HG03097 (cell line): ENCODE results near the gene CDHR2.
"Not testable (repeated sequence)": the region's sequence is repeated elsewhere in the genome, so short reads cannot be mapped to it uniquely, and the experiment has no call there.

Experiments used
- ATAC-seq: cut with Tn5 transposase; IDR thresholded peaks from one replicate; pipeline ENCODE4 v1.9.1; 2021; ENCODE audit not compliant: unreplicated experiment, low FRiP score

The CDHR2 gene

DNA sequence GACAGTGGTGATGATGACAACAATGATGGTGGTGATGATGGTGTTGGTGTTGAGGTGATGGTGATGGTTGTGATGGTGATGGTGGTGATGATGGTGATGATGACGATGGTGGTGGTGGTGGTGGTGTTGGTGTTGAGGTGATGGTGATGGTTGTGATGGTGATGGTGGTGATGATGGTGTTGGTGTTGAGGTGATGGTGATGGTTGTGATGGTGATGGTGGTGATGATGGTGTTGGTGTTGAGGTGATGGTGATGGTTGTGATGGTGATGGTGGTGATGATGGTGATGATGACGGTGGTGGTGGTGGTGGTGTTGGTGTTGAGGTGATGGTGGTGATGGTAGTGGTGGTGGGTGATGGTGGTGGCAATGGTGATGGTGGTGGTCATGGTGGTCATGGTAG, 42.5 kb downstream of the CDHR2 start:
- not testable (repeated sequence) for ATAC-seq

DNA sequence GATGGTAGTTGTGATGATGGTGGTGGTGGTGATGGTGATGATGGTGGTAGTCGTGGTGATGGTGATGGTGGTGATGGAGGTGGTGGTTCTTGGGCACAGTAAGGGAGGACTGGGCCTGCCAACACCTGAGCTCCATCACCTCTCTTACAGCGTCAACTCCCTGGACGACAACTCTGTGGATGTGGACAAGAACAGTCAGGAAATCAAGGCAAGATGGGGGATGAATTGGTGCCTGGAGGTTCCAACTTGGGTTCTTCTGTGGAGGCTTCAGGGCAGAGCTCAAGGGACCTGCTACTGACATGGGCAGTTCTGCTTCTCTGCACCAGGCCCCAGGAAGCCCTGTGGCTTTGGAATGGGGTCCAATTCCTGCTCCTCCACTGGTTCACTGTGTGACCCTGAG, 43.4 kb downstream of the CDHR2 start:
- no peak for ATAC-seq

DNA sequence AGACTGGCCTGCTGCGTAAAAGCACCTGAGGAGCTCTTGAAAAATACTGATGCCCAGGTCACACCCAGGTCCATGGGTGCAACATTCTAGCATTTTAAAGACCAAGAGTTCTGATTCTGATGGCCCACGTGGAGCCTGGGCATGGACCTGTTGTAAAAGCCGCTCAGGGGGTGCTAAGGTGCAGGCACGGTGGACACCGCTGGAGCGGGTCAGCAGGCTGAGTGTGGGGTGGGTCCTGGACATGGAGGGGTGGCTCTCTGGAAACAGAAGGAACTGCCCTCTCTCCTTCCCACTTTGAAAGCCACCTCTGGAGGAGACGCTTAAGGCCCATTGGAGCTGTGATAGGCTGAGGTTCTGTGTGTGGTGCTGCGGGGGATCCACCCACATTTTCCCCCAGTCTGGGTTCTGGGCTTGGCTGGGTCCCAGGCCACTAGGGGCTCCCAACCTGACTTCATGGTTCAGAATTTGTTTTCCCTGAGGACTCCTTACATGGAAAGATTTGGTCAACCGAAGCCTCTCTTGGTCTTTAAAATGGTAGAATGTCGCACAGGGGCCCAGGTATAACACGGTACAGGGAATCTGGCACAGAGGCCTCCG, 44.2 kb downstream of the CDHR2 start:
- no peak for ATAC-seq

DNA sequence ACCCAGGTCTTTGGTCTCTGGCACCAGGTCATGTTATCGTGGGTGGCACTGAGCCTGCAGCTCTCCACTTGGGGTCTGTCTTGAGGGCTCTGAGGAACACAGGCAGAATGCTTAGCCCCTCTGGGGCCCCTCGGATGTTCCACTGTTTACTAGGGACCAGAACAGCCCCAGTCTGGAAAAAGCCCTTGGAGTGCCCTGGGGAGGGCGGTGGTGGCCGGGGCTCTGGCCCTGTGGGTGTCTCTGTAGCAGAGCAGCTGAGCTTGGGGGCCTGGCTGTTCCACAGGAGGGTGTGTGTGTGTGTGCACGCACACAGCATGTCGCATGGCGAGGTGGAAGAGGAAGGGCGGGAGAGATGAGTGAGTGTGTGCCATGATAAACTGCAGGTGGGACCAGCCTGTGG, 45.4 kb downstream of the CDHR2 start:
- ATAC-seq = no peak

DNA sequence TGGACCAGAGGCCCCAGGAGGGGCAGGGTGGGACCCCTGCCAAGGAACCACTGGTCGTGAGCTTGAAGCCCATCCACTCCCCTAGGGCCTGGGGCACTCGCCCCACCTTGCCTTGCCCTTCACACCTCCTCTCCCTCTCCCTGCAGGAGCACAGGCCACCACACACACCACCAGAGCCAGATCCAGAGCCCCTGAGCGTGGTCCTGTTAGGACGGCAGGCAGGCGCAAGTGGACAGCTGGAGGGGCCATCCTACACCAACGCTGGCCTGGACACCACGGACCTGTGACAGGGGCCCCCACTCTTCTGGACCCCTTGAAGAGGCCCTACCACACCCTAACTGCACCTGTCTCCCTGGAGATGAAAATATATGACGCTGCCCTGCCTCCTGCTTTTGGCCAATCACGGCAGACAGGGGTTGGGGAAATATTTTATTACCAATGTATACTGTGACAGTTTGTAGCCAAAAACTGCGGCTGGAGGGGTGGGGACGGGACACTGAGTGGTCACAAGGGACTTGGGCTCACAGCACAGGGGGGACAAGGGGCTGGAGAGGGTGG, 46.3 kb downstream of the CDHR2 start:
- ATAC-seq = no peak

DNA sequence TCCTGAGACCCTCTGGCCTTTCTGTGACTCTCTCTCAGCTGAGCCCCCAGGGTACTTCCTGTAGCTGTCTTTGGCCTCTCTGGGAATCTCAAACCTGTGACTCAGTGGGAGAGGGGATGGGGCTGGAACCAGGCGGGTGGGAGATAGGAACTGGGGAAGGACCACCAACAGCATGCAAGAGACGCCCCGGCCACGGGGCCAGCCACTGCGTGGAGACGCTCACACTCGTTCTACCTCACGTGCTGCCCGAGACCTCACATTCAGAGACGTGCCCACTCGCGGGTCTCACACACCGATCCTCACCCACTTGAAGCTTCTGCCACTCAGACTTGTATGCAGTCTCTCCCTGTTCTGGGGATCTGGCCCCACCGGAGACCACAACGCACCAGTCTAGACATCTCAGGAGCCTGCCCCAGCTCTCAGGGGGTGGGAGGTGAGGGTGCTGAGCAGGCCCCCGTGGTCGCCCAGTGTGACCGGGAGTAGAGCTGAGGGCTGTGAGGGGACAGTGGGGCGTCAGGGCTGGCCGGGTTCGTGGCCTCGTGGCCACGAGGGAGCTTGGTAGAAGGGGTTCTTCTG, 47.0 kb downstream of the CDHR2 start:
- no peak for ATAC-seq

DNA sequence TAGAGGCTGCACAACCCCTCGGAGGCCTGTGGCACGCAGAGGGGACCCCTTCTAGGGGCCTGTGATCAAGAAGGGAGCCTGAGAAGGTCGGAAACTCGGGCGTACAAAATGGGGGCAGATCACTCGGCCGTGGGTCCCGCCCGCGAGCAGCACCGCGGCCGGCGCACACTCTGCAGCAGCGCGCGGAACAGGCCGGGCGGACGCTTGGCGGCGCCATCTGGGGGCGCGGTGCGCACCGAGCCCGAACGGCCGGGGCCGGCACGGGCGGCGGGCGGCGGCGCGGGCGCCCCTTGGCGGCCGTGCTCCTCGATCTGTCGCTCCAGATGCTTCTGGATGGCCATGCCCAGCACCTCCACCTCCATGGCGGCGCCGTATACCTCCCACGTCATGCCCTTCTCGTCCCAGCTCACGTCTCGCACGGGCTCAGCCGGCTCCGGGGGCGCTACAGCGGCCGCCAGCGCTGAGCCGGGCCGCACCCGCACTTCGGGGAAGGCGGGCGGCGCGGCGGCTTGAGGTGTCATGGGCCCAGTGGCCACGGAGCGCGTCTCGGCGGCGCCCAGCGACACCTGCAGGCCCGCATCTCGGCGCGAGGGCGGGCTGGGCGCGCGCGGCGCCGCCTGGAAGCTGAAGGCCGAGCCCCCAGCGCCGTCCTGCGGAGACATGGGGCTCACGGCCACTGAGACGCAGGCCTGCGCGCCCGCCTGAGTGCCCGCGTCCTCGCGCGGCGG, 47.7 kb downstream of the CDHR2 start:
- no peak for ATAC-seq

DNA sequence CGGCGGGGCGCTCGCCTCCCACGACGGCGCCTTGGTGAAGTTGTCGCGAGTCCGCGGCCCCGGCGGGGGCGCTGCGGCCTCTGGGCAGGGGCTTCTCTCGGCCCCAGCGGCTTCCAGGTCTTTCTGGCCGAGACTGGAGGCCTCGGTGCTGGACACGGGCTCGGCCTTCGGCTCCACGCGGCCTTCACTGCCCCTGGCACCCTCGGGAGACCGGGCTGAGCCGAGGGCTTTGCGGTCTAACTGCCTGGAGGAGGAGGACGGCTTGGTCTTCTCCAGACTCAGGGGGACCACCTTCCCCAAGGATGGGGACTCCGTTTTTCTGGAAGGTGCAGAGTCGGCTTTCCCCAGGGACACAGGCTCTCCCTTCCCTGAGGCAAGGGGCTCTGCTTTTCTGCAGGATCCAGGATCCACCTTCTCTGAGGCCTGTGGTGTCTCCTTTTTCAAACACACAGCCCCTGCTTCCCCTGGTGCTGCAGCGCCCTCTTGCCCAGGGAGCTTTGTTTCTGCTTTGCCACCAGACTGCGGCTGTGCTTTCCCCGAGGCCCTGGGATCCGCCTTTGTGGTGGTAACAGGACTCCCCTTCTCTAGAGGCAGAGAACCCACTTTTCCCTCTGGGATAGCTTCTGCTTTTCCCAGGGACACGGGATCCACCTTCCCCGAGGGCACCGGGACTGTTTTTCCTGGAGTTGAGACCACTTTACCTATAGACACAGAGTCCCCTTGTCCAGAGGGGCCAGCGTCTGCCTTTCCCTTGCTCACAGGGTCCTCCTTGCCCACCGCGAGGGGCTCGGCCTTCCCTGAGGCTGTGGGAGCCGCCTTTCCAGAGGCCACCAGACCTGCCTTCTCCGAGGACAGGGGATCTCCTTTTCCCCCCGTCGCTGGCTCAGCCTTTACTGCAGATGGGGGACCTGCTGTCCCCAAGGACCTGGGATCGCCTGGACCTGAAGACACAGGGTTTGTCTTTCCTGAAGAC, 48.6 kb downstream of the CDHR2 start:
- no peak for ATAC-seq

DNA sequence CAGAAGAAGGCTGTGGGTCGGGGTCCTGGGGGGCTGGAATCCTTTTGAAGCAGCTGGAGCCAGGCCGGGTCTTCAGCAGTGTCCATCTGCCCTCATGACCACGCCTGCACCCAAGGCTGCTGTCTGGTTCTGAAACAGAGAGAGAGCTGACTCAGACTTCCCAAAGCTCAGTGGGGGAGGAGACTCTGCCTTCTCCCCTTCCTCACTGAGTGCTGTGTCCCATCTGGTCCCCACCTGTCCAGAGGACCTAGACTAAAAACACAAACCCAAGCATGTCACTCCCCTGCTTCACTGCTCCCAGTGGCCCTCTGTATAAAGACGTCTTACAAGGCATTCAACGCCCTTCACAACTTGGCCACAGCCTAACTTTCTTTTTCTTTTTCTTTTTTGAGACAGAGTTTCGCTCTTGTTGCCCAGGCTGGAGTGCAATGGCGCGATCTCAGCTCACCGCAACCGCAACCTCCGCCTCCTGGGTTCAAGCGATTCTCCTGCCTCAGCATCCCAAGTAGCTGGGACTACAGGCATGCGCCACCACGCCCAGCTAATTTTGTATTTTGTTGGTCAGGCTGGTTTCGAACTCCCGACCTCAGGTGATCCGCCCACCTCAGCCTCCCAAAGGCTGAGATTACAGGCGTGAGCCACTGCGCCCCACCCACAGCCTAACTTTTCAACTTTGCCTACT, 50.7 kb downstream of the CDHR2 start:
- ATAC-seq = not testable (repeated sequence)

DNA sequence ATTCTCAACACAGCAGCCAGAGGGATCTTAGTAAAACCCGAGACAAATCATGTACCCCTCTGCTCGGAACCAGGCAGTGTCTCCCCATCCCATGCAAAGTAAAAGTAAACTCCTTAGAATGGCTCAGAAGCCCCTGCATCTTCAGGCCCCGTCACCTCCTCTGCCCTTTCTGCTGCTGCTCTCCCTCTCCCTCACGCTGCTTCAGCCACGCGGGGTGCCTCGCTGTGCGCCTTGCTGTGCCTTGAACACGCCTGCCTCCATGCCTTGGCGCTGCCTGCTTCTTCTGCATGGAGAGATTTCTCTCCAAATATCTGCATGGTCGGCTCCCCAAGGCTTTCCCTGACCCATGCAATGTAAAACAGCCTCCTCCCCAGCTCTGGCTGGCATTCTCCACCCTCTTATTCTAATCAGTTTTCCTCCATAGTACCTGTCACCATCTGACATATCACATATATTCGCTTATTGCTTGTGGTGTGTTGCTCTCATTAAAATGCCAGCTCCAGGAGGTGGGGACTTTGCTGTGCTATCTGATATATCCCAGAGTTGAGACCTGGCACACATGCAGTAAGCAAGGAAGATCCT, 52.9 kb downstream of the CDHR2 start:
- ATAC-seq = no peak

DNA sequence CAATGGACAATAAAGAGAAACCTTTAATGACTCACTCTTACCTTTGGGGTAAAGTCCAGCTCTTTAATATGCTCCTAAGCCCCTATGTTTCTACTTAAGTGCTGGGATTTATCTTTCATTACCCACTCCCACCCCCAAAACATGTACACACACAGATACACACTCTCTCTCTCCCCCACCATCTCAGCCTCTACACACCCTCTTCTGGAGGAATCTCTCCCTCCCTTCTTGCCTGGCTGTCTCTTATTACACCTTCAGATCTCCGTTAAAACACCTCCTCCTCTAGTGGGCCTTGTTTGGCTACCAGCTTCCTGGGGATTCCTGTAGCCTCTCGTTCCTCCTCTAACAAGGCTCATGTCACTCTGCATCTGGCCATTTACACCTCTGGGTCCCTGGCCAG, 53.9 kb downstream of the CDHR2 start:
- ATAC-seq = no peak

DNA sequence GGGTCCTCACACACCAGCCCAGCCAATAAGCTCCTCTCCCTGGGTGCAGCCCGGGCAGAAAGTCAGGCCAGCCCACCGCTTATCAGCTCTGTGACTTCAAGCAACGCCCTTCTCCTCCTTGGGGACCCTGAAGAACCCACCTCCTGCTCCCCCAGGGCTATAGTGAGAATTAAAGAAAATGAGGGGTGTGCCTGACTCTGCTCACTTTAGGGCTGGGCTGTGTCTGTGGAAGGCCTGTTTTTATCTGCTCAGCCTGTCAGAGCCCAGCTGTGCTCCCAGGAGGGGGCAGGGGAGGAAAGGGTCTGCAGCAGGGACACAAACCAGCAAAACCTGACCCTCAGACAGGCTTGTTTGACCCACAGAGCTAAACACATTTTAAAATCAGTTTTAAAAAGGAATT, 56.9 kb downstream of the CDHR2 start:
- ATAC-seq = no peak

DNA sequence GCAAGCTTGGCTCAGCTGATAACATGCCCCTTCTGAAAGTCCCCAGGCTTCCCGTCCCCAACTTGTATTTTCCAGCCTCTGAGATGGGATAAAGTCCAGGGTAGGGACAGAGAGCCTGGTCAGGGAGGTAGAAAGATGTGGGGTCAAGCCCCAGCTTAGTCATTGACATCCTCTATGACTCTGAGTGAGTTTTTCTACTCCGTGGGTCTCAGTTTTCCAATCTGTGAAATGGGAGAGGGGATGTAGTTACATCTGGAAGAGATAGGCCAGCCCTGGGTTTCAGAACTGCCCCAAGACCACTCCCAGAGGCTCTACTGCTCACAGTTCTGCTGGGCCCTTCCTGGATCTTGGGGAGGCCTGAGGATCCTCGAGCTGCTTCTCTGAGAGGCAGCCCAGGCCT, 57.7 kb downstream of the CDHR2 start:
- ATAC-seq = no peak

DNA sequence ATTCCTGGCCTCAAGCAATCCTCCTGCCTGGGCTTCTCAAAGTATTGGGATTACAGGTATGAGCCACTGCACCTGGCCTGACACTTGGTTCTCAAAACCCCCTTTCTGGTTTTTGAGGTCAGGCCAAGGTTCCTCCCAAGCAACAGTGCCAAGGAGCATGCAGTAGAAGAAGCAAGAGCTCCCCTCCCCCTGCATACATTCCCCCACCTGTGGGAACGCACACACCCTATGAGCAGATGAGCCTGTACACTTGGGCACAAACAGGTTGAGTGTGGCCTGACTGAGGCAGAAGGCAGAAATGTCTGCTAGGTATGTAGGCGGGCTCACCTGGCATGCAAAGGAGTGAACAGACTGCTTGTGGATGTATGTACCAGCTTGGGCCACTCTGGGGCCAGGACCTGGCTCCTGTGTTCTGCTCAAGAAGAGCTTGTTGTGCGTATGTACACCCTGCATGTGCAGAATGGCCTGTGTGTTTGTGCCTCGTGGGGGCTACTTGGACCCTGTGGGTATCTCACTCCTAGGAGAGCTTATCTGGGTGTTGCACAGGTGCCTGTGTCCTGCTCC, 59.1 kb downstream of the CDHR2 start:
- no peak for ATAC-seq

DNA sequence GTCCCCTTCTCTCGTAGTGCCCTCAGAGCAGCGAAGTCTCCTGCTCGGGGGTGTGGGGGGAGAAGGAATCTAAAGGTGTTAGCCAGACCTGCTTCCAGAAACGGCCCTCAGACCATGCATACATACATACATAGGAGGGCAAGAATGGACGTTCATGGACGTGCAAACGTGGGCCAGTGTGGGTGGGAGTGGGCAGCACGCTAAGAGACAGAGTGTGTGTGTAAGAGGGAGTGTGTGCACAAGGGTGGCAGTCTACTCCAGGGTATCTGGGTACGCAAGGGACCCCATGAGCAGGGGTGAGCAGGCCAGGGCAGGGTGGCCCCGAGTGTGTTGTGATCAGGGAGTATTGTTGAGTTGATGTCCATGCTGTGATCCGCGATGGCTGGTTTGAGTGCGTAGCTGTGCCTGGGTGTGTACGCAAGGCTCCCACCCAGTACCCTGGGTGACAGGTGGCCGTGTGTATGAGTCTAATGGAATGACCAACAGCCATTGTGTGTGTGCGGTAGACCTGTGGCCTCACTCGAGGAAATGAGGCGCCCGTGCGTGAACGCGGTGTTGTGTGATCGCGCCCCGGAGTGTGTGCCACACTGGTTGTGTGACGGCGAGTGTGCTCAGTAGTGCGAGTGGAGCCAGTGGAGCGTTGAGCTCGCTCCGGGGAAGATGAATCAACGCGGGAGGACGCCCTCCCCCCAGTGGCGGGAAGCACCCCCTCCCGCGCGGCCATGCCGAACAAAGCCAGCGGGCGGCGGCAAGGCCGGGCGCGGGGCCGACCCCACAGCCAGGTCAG, 60.0 kb downstream of the CDHR2 start:
- ATAC-seq = no peak

DNA sequence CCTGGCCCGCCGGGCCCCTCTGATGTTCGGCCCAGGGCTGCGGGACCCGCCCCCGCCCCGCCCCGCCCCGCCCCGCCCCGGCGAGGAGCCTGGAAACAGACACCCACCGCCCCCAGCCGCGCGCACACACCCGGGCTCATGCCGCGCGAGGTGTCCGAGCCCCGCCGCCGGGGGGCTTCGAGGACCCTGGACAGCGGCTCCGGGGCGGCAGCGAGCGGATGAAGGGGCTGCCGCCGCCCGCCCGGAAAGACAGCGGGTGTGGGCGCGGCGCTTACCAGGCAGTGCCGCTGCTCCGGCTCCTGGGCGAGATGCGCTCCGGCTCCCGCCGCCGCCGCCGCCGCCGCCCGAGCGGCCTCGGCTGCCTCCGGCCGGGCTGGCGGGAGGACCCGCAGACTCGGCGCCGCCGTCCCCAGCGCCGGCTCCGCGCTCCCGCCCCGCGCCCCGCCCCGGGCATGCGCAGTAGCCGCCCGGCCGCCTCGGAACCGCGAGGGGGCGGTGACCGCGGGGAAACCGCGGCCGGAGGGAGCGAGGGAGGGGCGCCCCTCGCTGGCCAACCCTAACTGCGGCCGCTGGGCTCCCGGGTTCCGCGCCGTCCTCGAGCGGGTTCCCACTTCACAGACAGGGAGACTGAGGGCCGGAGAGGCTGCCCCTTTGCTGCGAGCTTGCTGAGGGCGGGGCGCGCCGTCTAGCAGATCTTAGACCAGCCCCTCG, 60.7 kb downstream of the CDHR2 start, which contains the start of gene GPRIN1:
TSS of gene GPRIN1 (minus strand) at position 433 of the 711 bp plus-strand sequence. CDS start 10,322 bp downstream, outside the sequence.
- peak; percentile 63 for ATAC-seq

DNA sequence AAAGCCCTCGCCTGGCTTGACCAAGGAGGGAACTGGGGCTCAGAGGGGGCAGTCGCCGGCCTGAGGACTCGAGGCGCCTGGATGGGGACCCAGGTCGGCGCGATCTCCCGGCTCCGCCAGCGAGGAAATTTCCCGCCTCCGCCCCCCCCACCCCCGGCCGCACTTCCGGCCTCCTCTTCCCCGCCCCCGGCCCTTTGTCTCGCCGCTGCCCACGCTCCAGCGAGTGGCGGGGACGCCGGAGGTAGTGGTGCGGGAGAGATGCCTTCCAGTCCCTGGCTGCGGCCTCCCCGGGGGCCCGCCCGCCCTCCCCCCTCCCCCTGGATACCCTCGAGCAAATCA, 61.3 kb downstream of the CDHR2 start:
- ATAC-seq = no peak

DNA sequence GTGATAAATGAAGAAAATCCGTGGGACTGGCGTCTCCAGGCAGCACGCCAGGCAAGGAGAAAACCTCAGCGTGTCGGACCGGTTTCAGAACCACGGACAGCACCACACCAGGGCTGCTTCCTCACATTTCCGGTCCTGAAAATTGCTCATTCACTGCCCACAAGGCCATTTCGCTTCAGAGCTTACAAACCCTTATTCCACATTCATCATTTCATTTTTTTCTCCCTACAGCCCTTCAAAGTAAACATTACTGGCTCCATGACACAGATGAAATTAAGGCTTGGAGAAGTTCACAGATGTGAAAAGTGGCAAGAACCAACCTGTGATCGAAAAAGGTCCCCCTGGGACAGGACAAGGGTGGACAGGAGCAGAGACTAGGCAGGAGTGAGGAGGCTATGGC, 62.3 kb downstream of the CDHR2 start:
- ATAC-seq = no peak
